DMS153 treated with DMSO at 0.1 percent for 48 hours (cell line): ENCODE data around the gene ST8SIA6.
"Not testable (repeated sequence)": the region's sequence is repeated elsewhere in the genome, so short reads cannot be mapped to it uniquely, and the experiment has no call there.

Source experiments
- DNase-seq: peaks from one replicate; lab custom pipeline; 2025; ENCODE audit not compliant: unreplicated experiment; lab: John Stamatoyannopoulos, UW

Gene ST8SIA6

GRCh38 chr10:17460756-17461155 is 6.4 kb upstream of the ST8SIA6 start:
- no peak for DNase-seq

- DNase-seq, result no peak
These were observed 2.7 kb upstream of the ST8SIA6 start for GRCh38 chr10:17457083-17457482.

- no peak for DNase-seq
These were observed 1.7 kb upstream of the ST8SIA6 start for GRCh38 chr10:17456032-17456548.

- no peak for DNase-seq
These were observed 673 bp upstream of the ST8SIA6 start for GRCh38 chr10:17455015-17455520.

GRCh38 chr10:17453373-17454091 is 863 bp downstream of the ST8SIA6 start:
- no peak for DNase-seq

- DNase-seq, result no peak
These were observed 1.4 kb downstream of the ST8SIA6 start for GRCh38 chr10:17453035-17453372.

GRCh38 chr10:17452060-17452841 is 2.1 kb downstream of the ST8SIA6 start:
- DNase-seq, result no peak

GRCh38 chr10:17450024-17450423 is 4.4 kb downstream of the ST8SIA6 start:
- DNase-seq, result no peak

- no peak for DNase-seq
These were observed 8.9 kb downstream of the ST8SIA6 start for GRCh38 chr10:17445400-17445998.

- no peak for DNase-seq
These were observed 10.0 kb downstream of the ST8SIA6 start for GRCh38 chr10:17444388-17444714.

- no peak for DNase-seq
These were observed 10.5 kb downstream of the ST8SIA6 start for GRCh38 chr10:17443707-17444387.

- DNase-seq, result no peak
These were observed 15.8 kb downstream of the ST8SIA6 start for GRCh38 chr10:17438583-17438982.

GRCh38 chr10:17436578-17436977 is 17.8 kb downstream of the ST8SIA6 start:
- not testable (repeated sequence) for DNase-seq

GRCh38 chr10:17435953-17436352 is 18.4 kb downstream of the ST8SIA6 start:
- no peak for DNase-seq

GRCh38 chr10:17435187-17435586 is 19.2 kb downstream of the ST8SIA6 start:
- no peak for DNase-seq

GRCh38 chr10:17432723-17433122 is 21.7 kb downstream of the ST8SIA6 start:
- no peak for DNase-seq

GRCh38 chr10:17431871-17432311 is 22.5 kb downstream of the ST8SIA6 start:
- DNase-seq, result no peak

GRCh38 chr10:17430647-17431355 is 23.6 kb downstream of the ST8SIA6 start:
- peak; percentile 15 for DNase-seq

- DNase-seq, result no peak
These were observed 24.9 kb downstream of the ST8SIA6 start for GRCh38 chr10:17429490-17429889.

- DNase-seq, result no peak
These were observed 25.9 kb downstream of the ST8SIA6 start for GRCh38 chr10:17428351-17429097.
